Right lung (tissue), 10 donors: ENCODE measurements around the gene IFNLR1. TPM values are rescaled to one million over a fixed set of nuclear protein-coding genes. Genes with fewer than 3 reads are reported as not detected.
"Not testable (repeated sequence)": the region's sequence is repeated elsewhere in the genome, so short reads cannot be mapped to it uniquely, and the experiment has no call there.

ENCODE experiments used
- DNase-seq, 2 donors: peaks; one replicate each; pipeline ENCODE4 v3.0.0-alpha.2; 2013
- long read RNA-seq, 8 donors: transcript quantifications; one replicate each; lab custom pipeline, GENCODE V29; 2026
- polyA plus RNA-seq, 5 donors: library from polyadenylated mRNA; unstranded; fragments of 120-200 nt; gene quantifications; one replicate each; pipeline versions ENCODE4 v1.2.1 to v1.2.3, GENCODE V29; 2013; ENCODE audit warnings: inconsistent platforms in 1 of 5, low replicate concordance in 1 of 5; ENCODE audit not compliant: insufficient read length in 5 of 5, insufficient read depth in 1 of 5

IFNLR1 gene
- polyA plus RNA-seq: 1 to 10 TPM; 2.5 to 4.7 (median 3.0) TPM
- long read RNA-seq, donor 1, full-length matches to known transcripts: 1 of 1 reads
- long read RNA-seq, donor 1, partial matches to known transcripts: 0 of 1 reads
- long read RNA-seq, donor 1, other reads (novel, unspliced or antisense): 0 of 1 reads
- long read RNA-seq, donor 2: 0 reads
- long read RNA-seq, donor 3, partial matches to known transcripts: 0 of 1 reads
- long read RNA-seq, donor 3, other reads (novel, unspliced or antisense): 0 of 1 reads
- long read RNA-seq, donor 4: 0 reads
- long read RNA-seq, donor 5: 0 reads
- long read RNA-seq, donor 6: 0 reads
- long read RNA-seq, donor 7: 0 reads
- long read RNA-seq, donor 8: 0 reads

GRCh38 chr1:24186993-24187790 lies at the start of gene IFNLR1:
Gene IFNLR1, minus strand, starts transcription at chr1:24187289. Its CDS starts 41 bp downstream, at chr1:24187248.
- peak; percentile 33 to 54 for DNase-seq

- no peak for DNase-seq
Measured at GRCh38 chr1:24235921-24236788, 49.1 kb upstream of the IFNLR1 start.

- DNase-seq: no peak
Measured at GRCh38 chr1:24233684-24234600, 46.9 kb upstream of the IFNLR1 start.

GRCh38 chr1:24231701-24232100 lies 44.6 kb upstream of the IFNLR1 start:
- DNase-seq: no peak

- no peak for DNase-seq
Measured at GRCh38 chr1:24228311-24228710, 41.2 kb upstream of the IFNLR1 start.

GRCh38 chr1:24226749-24227148 lies 39.7 kb upstream of the IFNLR1 start:
- DNase-seq: no peak

- no peak for DNase-seq
Measured at GRCh38 chr1:24224761-24225160, 37.7 kb upstream of the IFNLR1 start.

GRCh38 chr1:24224086-24224485 lies 37.0 kb upstream of the IFNLR1 start:
- no peak for DNase-seq

- no peak for DNase-seq
Measured at GRCh38 chr1:24222793-24223192, 35.7 kb upstream of the IFNLR1 start.

GRCh38 chr1:24222008-24222605 lies 35.0 kb upstream of the IFNLR1 start:
- no peak for DNase-seq

GRCh38 chr1:24221246-24221645 lies 34.2 kb upstream of the IFNLR1 start:
- DNase-seq: no peak

GRCh38 chr1:24216276-24217074 lies 29.4 kb upstream of the IFNLR1 start:
- DNase-seq: peak; percentile 50 to 52

GRCh38 chr1:24215226-24215814 lies 28.2 kb upstream of the IFNLR1 start:
- no peak for DNase-seq

- DNase-seq: no peak
Measured at GRCh38 chr1:24212376-24212775, 25.3 kb upstream of the IFNLR1 start.

- no peak for DNase-seq
Measured at GRCh38 chr1:24210195-24210627, 23.1 kb upstream of the IFNLR1 start.

GRCh38 chr1:24209097-24209496 lies 22.0 kb upstream of the IFNLR1 start:
- DNase-seq: no peak

- DNase-seq: no peak
Measured at GRCh38 chr1:24207709-24208108, 20.6 kb upstream of the IFNLR1 start.

- DNase-seq: not testable (repeated sequence)
Measured at GRCh38 chr1:24207395-24207687, 20.3 kb upstream of the IFNLR1 start.
